ENCODE results near the gene CYFIP2. TPM values are rescaled to one million over a fixed set of nuclear protein-coding genes. Genes with fewer than 3 reads are reported as not detected.
"Not testable (repeated sequence)": the region's sequence is repeated elsewhere in the genome, so short reads cannot be mapped to it uniquely, and the experiment has no call there.

Gene CYFIP2
- total RNA-seq, 4 donors from 2014 or later: 11.3 to 51.5 (median 13.6) TPM

- Histone ChIP-seq H3K9me3 (no peaks in the 10 kb centered on the region), H3K4me1 (no peaks in the 10 kb centered on the region), H3K4me3 (no peak overlapping the region), H3K36me3 (no peaks in the 10 kb centered on the region), H3K27me3 (no peaks in the 10 kb centered on the region), H3K27ac (no peak overlapping the region)
- no peak for DNase-seq
- intact Hi-C loops (cut with DNase I; ENCODE audit: low total_unique reads): no loop called here
- TF ChIP-seq CTCF (IDR thresholded peaks at IDR 0.05) (no peak), POLR2A (IDR thresholded peaks at IDR 0.05) (no peak)
Observed at GRCh38 chr5:157233515-157233914, 32.4 kb upstream of the CYFIP2 start.

GRCh38 chr5:157236423-157236822 lies 29.5 kb upstream of the CYFIP2 start:
- TF ChIP-seq CTCF (IDR thresholded peaks at IDR 0.05) (no peak), POLR2A (IDR thresholded peaks at IDR 0.05) (no peak)
- no peak for DNase-seq
- no peaks in the 10 kb centered on the region for H3K36me3 ChIP-seq
- intact Hi-C loops (cut with DNase I; ENCODE audit: low total_unique reads): no loop called here
- H3K9me3 ChIP-seq: no peaks in the 10 kb centered on the region
- no peaks in the 10 kb centered on the region for H3K27me3 ChIP-seq
- no peak overlapping the region for H3K27ac ChIP-seq
- no peaks in the 10 kb centered on the region for H3K4me1 ChIP-seq
- H3K4me3 ChIP-seq: no peak overlapping the region

- Histone ChIP-seq H3K4me1 (no peaks in the 10 kb centered on the region), H3K4me3 (no peak overlapping the region), H3K36me3 (no peaks in the 10 kb centered on the region), H3K27ac (no peak overlapping the region), H3K9me3 (no peaks in the 10 kb centered on the region), H3K27me3 (no peaks in the 10 kb centered on the region)
- no peak for TF ChIP-seq CTCF (IDR thresholded peaks at IDR 0.05)
- TF ChIP-seq POLR2A (IDR thresholded peaks at IDR 0.05): no peak
- intact Hi-C loops (cut with DNase I; ENCODE audit: low total_unique reads): no loop called here
- no peak for DNase-seq
Observed at GRCh38 chr5:157241483-157241882, 24.4 kb upstream of the CYFIP2 start.

- intact Hi-C loops (cut with DNase I; ENCODE audit: low total_unique reads); H3K9me3 ChIP-seq; H3K27ac ChIP-seq; H3K4me3 ChIP-seq; H3K4me1 ChIP-seq; H3K27me3 ChIP-seq; H3K36me3 ChIP-seq; DNase-seq: not testable (repeated sequence)
Observed at GRCh38 chr5:157244704-157245103, 21.2 kb upstream of the CYFIP2 start.

- DNase-seq: no peak
- H3K27me3 ChIP-seq: no peaks in the 10 kb centered on the region
- TF ChIP-seq CTCF (IDR thresholded peaks at IDR 0.05) (no peak), POLR2A (IDR thresholded peaks at IDR 0.05) (no peak)
- H3K36me3 ChIP-seq: no peaks in the 10 kb centered on the region
- no peak overlapping the region for H3K27ac ChIP-seq
- no peaks in the 10 kb centered on the region for H3K9me3 ChIP-seq
- intact Hi-C loops (cut with DNase I; ENCODE audit: low total_unique reads): no loop called here
- no peak overlapping the region for H3K4me3 ChIP-seq
- H3K4me1 ChIP-seq: no peaks in the 10 kb centered on the region
Observed at GRCh38 chr5:157245476-157245875, 20.4 kb upstream of the CYFIP2 start.

- no peak for DNase-seq
- no peak overlapping the region for H3K27ac ChIP-seq
- no peaks in the 10 kb centered on the region for H3K9me3 ChIP-seq
- no peaks in the 10 kb centered on the region for H3K36me3 ChIP-seq
- no peaks in the 10 kb centered on the region for H3K4me1 ChIP-seq
- intact Hi-C loops (cut with DNase I; ENCODE audit: low total_unique reads): no loop called here
- no peak overlapping the region for H3K4me3 ChIP-seq
- no peaks in the 10 kb centered on the region for H3K27me3 ChIP-seq
- TF ChIP-seq CTCF (IDR thresholded peaks at IDR 0.05): no peak
- TF ChIP-seq POLR2A (IDR thresholded peaks at IDR 0.05): no peak
Observed at GRCh38 chr5:157245886-157246285, 20.0 kb upstream of the CYFIP2 start.

Data from uterus (tissue), 4 donors.